ENCODE data around the gene TNS3. TPM values are rescaled to one million over a fixed set of nuclear protein-coding genes. Genes with fewer than 3 reads are reported as not detected.

The TNS3 gene
- total and polyA plus RNA-seq, 2 donors (not counting 3 experiments of a cell fraction or from before 2014, with no cell fraction given) = 10.4 to 45.1 TPM

GRCh38 chr7:47347816-47348385 is 234.0 kb downstream of the TNS3 start:
- CTCF ChIA-PET = no interaction called here

More at GRCh38 chr7:47347816-47348385, 234.0 kb downstream of the TNS3 start:
- Histone ChIP-seq H3K9me3 (replicated peaks; ENCODE audit: control insufficient read depth, insufficient read depth, low read length) (no peaks in the 10 kb centered on the region), H3K4me2 (ENCODE audit: insufficient read depth, low read length) (no peak overlapping the region), H3K4me1 (ENCODE audit: control insufficient read depth, extremely low read depth, insufficient read depth, low read length) (no peaks in the 10 kb centered on the region), H3K79me2 (ENCODE audit: control insufficient read depth, insufficient read depth, low read length) (no peaks in the 10 kb centered on the region), H3K9ac (replicated peaks; ENCODE audit: extremely low read depth, insufficient read depth, low read length) (no peak overlapping the region), H3K36me3 (ENCODE audit: control insufficient read depth in 2 of 2, extremely low read depth in 1 of 2, insufficient read depth in 2 of 2, low read length in 2 of 2) (peaks cover 0 to 4% of the 10 kb centered on the region in 2 experiments), H3K9me1 (replicated peaks; ENCODE audit: control insufficient read depth, extremely low read depth, insufficient read depth, low read length) (no peaks in the 10 kb centered on the region), H4K20me1 (replicated peaks; ENCODE audit: control insufficient read depth, extremely low read depth, insufficient read depth, low read length) (no peaks in the 10 kb centered on the region), H3K27ac (ENCODE audit: insufficient read depth, low read depth, low read length) (no peak overlapping the region), H2AFZ (ENCODE audit: low read depth, low read length) (no peak overlapping the region), H3K4me3 (replicated peaks in 1 of 3; ENCODE audit: insufficient read depth in 1 of 3, low read depth in 1 of 3, low read length in 3 of 3) (no peak overlapping the region), H3K27me3 (ENCODE audit: control insufficient read depth in 2 of 2, insufficient read depth in 2 of 2, low read length in 2 of 2) (no peaks in the 10 kb centered on the region)
- intact Hi-C loops (cut with micrococcal nuclease) (no loop called here), dilution Hi-C loops (cut with MboI; ENCODE audit: extremely low pct_ligation_motif_present, low sequenced_read_pairs) (no loop called here)
- TF ChIP-seq FOS (IDR thresholded peaks at IDR 0.05; ENCODE audit: borderline replicate concordance, insufficient read depth, low read length) (no peak), POLR2AphosphoS5 (IDR thresholded peaks at IDR 0.05; ENCODE audit: insufficient read depth, low read depth, low read length) (no peak), CTCF (IDR thresholded peaks at IDR 0.05; ENCODE audit: extremely low read depth in 1 of 2, insufficient read depth in 1 of 2, low read depth in 1 of 2, low read length in 2 of 2) (no peak), EZH2 (IDR thresholded peaks at IDR 0.05; ENCODE audit: borderline replicate concordance, low read depth, low read length, severe bottlenecking) (no peak), MYC (IDR thresholded peaks at IDR 0.05; ENCODE audit: low read depth, low read length) (no peak), JUN (IDR thresholded peaks at IDR 0.05; ENCODE audit: borderline replicate concordance, insufficient read depth, insufficient read length, low read depth) (no peak), MAX (IDR thresholded peaks at IDR 0.05; ENCODE audit: insufficient read depth, insufficient read length) (no peak), GATA2 (IDR thresholded peaks at IDR 0.05; ENCODE audit: insufficient read depth, insufficient read length, low read depth, low read length) (no peak), POLR2A (IDR thresholded peaks at IDR 0.05; ENCODE audit: low read depth, low read length) (no peak)
- no TSS peak for BruUV-seq (replicated peaks)
- POLR2A ChIA-PET = no interaction called here
- no peak for DNase-seq (ENCODE audit: low read depth, low spot score)
- no peak for FAIRE-seq

Measured in endothelial cell of umbilical vein (primary cell).